Measurements from ENCODE around the gene MEIS2. TPM values are rescaled to one million over a fixed set of nuclear protein-coding genes. Genes with fewer than 3 reads are reported as not detected.
A peak's percentile ranks its signal among the peaks of the same experiment; 100 is the strongest.

MEIS2 gene
- total and polyA plus RNA-seq, 2 of the 13 experiments (the other 11 are each of a cell fraction or from before 2014, with no cell fraction given), result 10.7 to 12.4 TPM

DNA sequence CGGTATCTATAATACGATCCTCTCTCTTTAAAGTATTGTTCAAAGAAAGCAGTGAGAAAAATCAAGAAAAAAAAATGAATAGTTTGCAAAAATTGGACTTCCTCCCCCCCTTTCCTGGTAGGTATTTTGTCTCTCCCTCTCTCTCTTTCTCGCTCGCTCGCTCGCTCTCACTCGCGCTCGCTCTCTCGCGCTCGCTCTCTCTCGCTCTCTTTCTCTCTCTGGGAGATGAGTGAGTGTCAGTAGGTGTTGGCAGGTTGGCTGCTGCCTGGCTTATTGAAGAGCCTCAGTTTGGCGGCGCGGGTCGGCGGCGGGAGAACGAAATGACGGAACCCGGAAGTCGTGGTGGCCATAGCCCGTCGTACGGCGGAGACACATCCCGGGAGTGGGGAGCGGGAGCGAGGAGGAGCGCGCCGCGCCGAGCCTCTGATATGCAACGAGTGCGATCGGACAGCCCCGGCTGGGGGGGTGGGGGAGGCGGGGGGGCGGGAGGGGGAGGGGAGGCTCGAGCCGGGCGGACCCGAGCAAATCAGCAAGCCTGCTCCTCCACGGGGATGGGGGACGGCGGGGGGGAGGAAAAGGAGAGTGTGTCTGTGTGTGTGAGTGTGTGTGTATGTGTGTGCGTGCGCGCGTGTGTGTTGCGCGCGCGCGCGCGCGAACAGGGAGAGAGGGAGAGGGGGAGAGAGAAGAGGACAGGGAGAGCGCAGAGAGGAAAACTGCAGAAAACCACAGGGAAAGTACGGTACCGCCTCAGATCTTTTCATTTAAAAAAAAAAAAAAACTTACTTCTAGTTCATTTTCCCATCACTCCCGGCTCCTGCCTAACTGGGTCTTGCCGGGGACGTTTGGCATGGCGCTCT is at the start of gene MEIS2 (continued):
- TF ChIP-seq ZNF609 (CRISPR knock-in tag; IDR thresholded peaks at IDR 0.05; ENCODE audit: borderline replicate concordance), result no peak
- TF ChIP-seq, protein P1, sequence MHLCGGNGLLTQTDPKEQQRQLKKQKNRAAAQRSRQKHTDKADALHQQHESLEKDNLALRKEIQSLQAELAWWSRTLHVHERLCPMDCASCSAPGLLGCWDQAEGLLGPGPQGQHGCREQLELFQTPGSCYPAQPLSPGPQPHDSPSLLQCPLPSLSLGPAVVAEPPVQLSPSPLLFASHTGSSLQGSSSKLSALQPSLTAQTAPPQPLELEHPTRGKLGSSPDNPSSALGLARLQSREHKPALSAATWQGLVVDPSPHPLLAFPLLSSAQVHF (CRISPR knock-in tag; IDR thresholded peaks at IDR 0.05), result 0 out of 2 replicates have a peak, but pooled peaks have one; percentile 28
- no peak for TF ChIP-seq SETDB1 (CRISPR knock-in tag; IDR thresholded peaks at IDR 0.05; ENCODE audit: borderline replicate concordance)
- TF ChIP-seq, protein P2, sequence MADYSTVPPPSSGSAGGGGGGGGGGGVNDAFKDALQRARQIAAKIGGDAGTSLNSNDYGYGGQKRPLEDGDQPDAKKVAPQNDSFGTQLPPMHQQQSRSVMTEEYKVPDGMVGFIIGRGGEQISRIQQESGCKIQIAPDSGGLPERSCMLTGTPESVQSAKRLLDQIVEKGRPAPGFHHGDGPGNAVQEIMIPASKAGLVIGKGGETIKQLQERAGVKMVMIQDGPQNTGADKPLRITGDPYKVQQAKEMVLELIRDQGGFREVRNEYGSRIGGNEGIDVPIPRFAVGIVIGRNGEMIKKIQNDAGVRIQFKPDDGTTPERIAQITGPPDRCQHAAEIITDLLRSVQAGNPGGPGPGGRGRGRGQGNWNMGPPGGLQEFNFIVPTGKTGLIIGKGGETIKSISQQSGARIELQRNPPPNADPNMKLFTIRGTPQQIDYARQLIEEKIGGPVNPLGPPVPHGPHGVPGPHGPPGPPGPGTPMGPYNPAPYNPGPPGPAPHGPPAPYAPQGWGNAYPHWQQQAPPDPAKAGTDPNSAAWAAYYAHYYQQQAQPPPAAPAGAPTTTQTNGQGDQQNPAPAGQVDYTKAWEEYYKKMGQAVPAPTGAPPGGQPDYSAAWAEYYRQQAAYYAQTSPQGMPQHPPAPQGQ (CRISPR knock-in tag; IDR thresholded peaks at IDR 0.05; ENCODE audit: borderline replicate concordance), result no peak
- no peak for TF ChIP-seq YEATS2 (CRISPR knock-in tag; IDR thresholded peaks at IDR 0.05; ENCODE audit: borderline replicate concordance)
- TF ChIP-seq MAF1 (CRISPR knock-in tag; IDR thresholded peaks at IDR 0.05; ENCODE audit: borderline replicate concordance), result no peak
- no peak for TF ChIP-seq TIGD3 (CRISPR knock-in tag; IDR thresholded peaks at IDR 0.05; ENCODE audit: borderline replicate concordance)
- TF ChIP-seq, protein P3, sequence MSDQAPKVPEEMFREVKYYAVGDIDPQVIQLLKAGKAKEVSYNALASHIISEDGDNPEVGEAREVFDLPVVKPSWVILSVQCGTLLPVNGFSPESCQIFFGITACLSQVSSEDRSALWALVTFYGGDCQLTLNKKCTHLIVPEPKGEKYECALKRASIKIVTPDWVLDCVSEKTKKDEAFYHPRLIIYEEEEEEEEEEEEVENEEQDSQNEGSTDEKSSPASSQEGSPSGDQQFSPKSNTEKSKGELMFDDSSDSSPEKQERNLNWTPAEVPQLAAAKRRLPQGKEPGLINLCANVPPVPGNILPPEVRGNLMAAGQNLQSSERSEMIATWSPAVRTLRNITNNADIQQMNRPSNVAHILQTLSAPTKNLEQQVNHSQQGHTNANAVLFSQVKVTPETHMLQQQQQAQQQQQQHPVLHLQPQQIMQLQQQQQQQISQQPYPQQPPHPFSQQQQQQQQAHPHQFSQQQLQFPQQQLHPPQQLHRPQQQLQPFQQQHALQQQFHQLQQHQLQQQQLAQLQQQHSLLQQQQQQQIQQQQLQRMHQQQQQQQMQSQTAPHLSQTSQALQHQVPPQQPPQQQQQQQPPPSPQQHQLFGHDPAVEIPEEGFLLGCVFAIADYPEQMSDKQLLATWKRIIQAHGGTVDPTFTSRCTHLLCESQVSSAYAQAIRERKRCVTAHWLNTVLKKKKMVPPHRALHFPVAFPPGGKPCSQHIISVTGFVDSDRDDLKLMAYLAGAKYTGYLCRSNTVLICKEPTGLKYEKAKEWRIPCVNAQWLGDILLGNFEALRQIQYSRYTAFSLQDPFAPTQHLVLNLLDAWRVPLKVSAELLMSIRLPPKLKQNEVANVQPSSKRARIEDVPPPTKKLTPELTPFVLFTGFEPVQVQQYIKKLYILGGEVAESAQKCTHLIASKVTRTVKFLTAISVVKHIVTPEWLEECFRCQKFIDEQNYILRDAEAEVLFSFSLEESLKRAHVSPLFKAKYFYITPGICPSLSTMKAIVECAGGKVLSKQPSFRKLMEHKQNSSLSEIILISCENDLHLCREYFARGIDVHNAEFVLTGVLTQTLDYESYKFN (CRISPR knock-in tag; conservative IDR thresholded peaks at IDR 0.05), result 0 out of 2 replicates have a peak, but pooled peaks have one; percentile 4
- no peak for TF ChIP-seq TBP (CRISPR knock-in tag; IDR thresholded peaks at IDR 0.05)
- TF ChIP-seq SYNCRIP (IDR thresholded peaks at IDR 0.05; ENCODE audit: insufficient read depth, low read depth, low read length), result no peak
- TF ChIP-seq ZFX (CRISPR knock-in tag; IDR thresholded peaks at IDR 0.05; ENCODE audit: low read depth), result no peak
- no peak for TF ChIP-seq ZNF567 (CRISPR knock-in tag; IDR thresholded peaks at IDR 0.05; ENCODE audit: borderline replicate concordance)
- TF ChIP-seq ARNT2 (CRISPR knock-in tag; IDR thresholded peaks at IDR 0.05; ENCODE audit: low read depth), result 0 out of 2 replicates have a peak, but pooled peaks have one; percentile 44
- no peak for TF ChIP-seq TCF7L2 (IDR thresholded peaks at IDR 0.05; ENCODE audit: low read depth, low read length)

Measured in HepG2 (cell line).